OCI-LY7 (cell line): Measurements from ENCODE around the gene AMPD3.

Experiments used
- CTCF ChIP-seq: fragments of 200-600 bp; sonication (generic); conservative IDR thresholded peaks from 2 replicates; pipeline ENCODE4 v1.5.1; 2014; ENCODE audit warnings: mild to moderate bottlenecking, antibody characterized with exemption, low read length, moderate library complexity, mixed read lengths
- EZH2phosphoT487 ChIP-seq: fragments of 200-600 bp; sonication (generic); IDR thresholded peaks from 2 replicates; pipeline ENCODE4 v1.6.1; 2018; ENCODE audit warnings: low read depth, borderline replicate concordance, mild to moderate bottlenecking, mixed run types, antibody characterized with exemption, low read length, moderate library complexity, mixed read lengths

- no peak for TF ChIP-seq CTCF
- no peak for TF ChIP-seq EZH2phosphoT487
Measured at GRCh38 chr11:10483584-10483983, 28.5 kb downstream of the AMPD3 start.
